ENCODE measurements around the gene JAK3.

Gene JAK3

DNA sequence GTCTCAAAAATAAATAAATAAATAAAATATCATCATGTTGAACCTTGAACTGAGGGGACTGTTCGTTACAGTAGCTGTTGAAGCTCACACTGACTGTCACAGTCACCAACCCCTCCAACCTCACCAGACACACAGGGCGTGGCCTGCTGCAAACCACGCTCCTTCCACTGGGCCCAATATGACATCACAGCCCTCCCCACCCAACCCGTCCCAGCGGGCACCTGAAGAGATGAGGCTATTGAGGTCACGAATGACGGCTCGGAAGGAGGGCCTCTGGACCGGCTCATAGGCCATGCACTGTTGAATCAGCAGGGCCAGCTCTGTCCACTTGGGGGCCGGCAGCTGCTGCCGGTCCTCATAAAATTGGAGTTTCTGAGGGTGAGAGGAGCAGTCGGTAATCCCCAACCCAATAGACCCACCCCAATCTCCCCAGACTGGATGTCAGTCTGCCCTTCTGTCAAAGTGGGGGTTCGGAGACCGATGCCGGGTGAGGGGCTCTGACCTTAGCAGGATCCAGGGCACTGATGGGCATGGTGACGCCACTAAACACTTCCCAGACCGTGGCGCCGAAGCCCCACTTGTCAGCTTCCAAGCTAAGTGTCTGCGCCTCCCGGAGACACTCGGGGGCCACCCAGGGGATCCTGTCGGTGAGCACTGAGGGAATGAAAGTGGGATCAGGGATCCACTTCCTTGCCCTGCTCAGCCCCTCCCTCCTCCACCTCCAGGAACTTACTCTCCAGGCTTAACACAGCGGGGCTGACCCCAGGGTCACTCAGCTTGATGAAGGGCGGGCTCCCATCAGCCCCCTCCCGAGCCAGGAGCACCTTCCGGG lies 13.2 kb downstream of the JAK3 start:
- H3K27me3 Mint-ChIP-seq: no peaks in the 10 kb centered on the region
- DNase-seq (no peak), ATAC-seq (peak; percentile 35)
- H3K27ac Mint-ChIP-seq: peak overlapping the region; percentile 40 to 75
- no peak overlapping the region for H3K4me3 Mint-ChIP-seq
- peaks cover 27% of the 10 kb centered on the region for H3K4me1 Mint-ChIP-seq
- no peaks in the 10 kb centered on the region for H3K9me3 Mint-ChIP-seq

DNA sequence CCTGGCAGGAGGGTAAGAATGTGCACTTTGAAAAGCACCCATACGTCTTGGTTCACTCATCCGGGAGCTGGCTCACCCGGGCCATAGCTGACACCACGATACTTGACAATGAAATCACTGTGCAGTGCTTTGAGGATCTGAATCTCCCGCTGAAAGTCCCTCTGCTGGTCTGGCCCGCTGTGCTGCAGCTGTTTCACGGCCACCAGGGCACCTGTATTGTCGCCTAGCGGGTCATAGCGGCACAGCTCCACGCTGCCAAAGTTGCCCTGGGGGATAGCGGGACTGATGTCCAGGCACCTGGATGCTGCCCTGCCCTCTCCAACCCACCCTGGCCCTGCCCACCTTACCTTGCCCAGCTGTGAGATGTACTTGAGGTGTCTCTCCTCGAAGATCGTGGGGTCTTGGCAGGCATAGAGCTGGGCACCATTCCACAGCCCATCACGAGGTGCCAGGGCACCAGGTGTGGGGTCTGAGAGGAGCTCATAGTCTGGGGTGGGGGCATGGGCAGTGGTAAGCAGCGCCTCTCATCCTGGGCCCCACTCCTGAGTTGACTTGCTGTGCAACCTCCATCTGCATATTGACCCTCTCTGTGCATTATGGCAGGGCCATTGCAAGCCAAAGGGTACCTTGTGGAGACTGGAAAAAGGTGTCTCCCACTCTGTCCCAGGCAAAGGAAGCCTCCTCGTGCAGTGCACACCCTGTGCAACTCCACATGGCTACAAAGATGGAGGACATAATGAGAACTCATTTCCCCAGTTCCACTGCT lies 15.2 kb downstream of the JAK3 start:
- DNase-seq (no peak), ATAC-seq (no peak)
- peaks cover 28% of the 10 kb centered on the region for H3K4me1 Mint-ChIP-seq
- H3K27me3 Mint-ChIP-seq: no peaks in the 10 kb centered on the region
- no peak overlapping the region for H3K27ac Mint-ChIP-seq
- no peak overlapping the region for H3K4me3 Mint-ChIP-seq
- no peaks in the 10 kb centered on the region for H3K9me3 Mint-ChIP-seq

DNA sequence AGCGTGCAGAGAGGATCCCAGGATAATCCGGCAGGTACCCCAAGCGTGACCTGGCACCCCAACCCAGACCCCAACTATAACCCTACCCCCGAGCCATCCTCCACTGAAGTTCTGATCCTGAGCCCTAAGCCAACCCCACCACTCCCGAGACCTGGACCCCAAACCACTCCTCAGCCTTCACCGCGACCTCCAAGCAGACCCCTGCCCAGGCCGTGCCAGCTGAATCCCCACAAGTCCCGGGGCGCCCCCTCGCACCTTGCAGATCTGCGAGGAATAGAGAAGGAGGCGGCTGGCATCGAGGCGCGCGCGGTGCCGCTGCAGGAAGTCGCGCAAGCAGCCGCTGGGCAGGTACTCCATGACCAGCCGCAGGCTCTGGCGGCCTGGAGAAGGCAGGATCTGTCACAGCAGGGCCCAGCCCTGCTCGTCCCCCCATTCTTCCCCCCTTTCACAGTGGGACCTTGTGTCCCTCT lies 16.3 kb downstream of the JAK3 start:
- DNase-seq (no peak), ATAC-seq (no peak)
- Mint-ChIP-seq H3K27me3 (no peaks in the 10 kb centered on the region), H3K27ac (no peak overlapping the region), H3K4me1 (peaks cover 24% of the 10 kb centered on the region), H3K9me3 (no peaks in the 10 kb centered on the region), H3K4me3 (no peak overlapping the region)

DNA sequence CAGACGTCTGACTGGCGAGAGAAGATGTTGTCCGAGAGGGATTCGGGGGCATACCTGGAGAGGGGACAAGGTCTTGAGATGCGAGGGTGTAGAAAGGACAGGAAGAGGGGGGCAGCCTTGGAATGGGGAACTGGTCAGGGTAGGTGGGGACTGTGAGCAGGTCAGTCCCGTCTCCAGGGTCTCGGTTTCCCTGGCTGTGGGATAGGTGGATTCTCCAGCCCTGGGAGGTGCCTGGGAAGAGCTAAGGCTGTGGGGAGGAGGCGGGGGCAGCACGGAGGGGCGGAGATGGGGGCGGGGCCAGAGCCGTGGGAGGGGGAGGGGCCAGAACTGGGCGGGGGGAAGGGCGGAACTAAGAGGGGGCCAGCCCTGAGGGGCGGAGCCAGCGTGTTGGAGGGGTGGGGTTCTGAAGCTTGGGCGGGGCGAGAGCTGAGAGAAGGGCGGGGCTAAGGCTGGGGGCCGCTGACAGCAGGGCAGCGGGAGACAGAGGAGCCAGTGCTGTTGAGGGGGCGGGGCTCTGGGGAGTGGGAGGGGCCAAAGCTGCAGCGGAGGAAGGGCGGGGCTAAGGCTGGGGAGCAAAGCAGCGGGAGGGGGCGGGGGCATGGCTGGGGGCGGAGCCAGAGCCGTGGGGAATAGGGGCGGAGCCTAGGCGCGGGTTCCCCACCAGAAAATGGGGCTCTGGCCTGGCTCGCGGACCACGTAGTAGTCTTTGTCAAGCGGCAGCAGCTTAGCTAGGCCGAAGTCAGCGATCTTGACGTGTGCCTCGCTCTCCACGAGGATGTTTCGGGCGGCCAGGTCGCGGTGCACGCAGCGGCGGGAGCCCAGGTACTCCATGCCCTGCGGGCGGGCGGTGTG lies 17.0 kb downstream of the JAK3 start:
- peak; percentile 43 to 53 for DNase-seq
- Mint-ChIP-seq H3K27me3 (no peaks in the 10 kb centered on the region), H3K4me1 (peaks cover 17% of the 10 kb centered on the region), H3K9me3 (no peaks in the 10 kb centered on the region), H3K27ac (peak overlapping the region in 1 of 2 donors; percentile 45), H3K4me3 (no peak overlapping the region)
- ATAC-seq: peak; percentile 63

DNA sequence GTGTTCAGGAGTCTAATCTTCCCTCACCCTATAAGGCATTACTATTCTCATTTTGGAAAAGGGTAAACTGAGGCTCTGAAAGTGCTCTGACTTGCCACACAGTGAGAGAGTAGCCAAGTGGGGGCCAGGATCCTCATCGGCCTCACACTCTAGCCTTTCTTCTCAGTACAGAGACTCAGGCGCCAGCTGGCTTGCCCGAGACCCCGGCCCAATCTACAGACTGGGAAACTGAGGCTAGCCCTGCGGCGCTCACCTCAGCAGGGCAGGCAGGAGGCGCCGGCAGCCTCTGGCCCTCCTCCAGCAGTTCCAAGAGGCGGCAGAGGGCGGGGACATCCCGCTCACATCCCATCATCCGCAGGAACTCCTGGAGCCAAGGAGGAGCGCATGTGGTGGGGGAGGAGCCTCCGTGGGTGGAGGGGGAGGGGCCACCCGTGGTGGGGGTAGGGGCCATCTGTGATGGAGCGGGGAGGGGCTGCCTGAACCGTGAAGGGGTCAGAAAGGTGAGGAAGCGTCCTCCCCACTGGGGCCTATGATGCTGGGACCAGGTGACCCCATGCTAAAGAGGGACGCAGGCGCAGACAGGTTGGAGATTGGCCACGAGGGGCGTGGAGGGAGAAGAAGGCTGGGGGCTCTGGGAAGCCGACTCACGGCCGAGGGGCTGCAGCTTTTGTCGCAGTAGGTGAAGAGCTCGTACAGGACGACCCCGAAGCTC lies 17.8 kb downstream of the JAK3 start:
- peaks cover 11% of the 10 kb centered on the region for H3K4me1 Mint-ChIP-seq
- peak overlapping the region in 1 of 2 donors; percentile 45 for H3K27ac Mint-ChIP-seq

DNA sequence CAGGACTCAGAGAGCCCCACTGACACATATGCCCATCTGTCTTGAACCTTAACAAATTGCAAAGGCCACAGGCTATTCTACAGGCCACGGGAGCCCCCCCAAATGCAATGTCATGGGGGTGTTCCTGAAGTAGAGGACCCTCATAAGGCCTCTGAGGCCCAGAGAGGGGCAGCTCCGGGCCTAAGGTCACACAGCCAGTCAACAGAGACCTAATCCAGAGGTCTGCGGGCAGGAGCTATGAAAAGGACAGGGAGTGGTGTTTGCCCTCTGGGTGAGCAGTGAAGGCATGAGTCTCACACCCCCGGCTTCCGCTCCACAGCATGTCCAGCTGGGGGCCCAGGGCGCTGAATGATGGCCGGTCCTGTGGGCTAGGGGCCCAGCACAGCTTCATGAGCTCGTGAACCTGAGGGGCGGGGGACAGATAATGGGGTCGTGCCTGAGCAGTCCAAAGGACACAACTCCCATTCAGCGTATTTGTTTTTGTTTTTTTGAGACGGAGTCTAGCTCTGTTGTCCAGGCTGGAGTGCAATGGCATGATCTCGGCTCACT lies 21.2 kb downstream of the JAK3 start:
- peaks cover 11% of the 10 kb centered on the region for H3K4me1 Mint-ChIP-seq
- no peak overlapping the region for H3K27ac Mint-ChIP-seq
- no peak for ATAC-seq
- no peak overlapping the region for H3K4me3 Mint-ChIP-seq
- H3K27me3 Mint-ChIP-seq: no peaks in the 10 kb centered on the region
- DNase-seq: no peak
- no peaks in the 10 kb centered on the region for H3K9me3 Mint-ChIP-seq

More for the DNA sequence above, 17.8 kb downstream of the JAK3 start:
- Mint-ChIP-seq H3K27me3 (no peaks in the 10 kb centered on the region), H3K9me3 (no peaks in the 10 kb centered on the region), H3K4me3 (no peak overlapping the region)
- DNase-seq (no peak), ATAC-seq (no peak)

DNA sequence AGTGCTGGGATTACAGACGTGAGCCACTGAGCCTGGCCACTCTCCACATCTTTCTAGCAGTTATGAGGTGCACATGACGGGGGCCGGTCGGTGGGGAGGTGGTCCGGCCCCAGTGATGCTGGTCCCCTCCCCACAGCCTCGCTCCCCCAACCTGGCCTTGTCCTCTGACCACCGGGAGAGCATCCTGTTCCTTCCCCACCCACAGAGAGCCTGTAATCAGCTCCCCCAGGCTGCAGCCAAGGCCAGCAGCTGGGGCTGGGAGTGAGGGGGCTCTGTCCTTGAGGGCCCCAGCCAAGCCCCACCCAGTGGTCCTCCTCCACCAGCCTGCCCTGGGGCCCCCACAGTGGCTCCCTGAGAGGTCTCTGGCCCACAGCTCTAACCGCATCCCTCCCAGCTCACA lies 23.4 kb downstream of the JAK3 start:
- no peaks in the 10 kb centered on the region for H3K27me3 Mint-ChIP-seq
- no peak overlapping the region for H3K27ac Mint-ChIP-seq
- no peaks in the 10 kb centered on the region for H3K9me3 Mint-ChIP-seq
- no peak overlapping the region for H3K4me3 Mint-ChIP-seq
- H3K4me1 Mint-ChIP-seq: peaks cover 6% of the 10 kb centered on the region
- DNase-seq (no peak), ATAC-seq (peak; percentile 29)

DNA sequence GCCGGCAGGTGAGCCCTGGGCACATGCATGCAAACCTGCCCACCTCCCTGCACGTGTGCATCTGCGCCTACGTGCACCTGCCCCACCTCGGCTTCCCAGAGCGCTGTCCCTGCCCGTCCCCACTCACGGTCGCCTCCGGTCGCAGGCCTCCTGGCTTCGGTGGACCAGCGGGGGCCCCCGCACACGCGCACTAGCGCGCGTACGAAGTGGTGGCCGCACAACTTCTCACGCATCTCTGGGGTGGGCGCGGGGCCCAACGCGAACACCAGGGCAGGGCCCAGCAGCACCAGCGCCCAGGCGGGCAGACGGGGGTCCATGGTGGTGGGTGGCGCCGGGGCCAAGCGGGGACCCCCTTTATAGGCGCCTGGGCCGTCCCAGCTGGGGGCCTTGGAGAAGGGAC lies 26.6 kb downstream of the JAK3 start, which contains the start of gene INSL3:
INSL3 (minus strand) TSS at position 330 of the 400 bp plus-strand sequence; CDS start at position 317, 13 bp downstream.
- H3K4me1 Mint-ChIP-seq: no peaks in the 10 kb centered on the region
- no peaks in the 10 kb centered on the region for H3K9me3 Mint-ChIP-seq
- no peaks in the 10 kb centered on the region for H3K27me3 Mint-ChIP-seq
- DNase-seq: no peak
- H3K27ac Mint-ChIP-seq: peak within 1 kb of the TSS in 1 of 2 donors; percentile 19
- no peak within 1 kb of the TSS for H3K4me3 Mint-ChIP-seq
- peak; percentile 53 for ATAC-seq

DNA sequence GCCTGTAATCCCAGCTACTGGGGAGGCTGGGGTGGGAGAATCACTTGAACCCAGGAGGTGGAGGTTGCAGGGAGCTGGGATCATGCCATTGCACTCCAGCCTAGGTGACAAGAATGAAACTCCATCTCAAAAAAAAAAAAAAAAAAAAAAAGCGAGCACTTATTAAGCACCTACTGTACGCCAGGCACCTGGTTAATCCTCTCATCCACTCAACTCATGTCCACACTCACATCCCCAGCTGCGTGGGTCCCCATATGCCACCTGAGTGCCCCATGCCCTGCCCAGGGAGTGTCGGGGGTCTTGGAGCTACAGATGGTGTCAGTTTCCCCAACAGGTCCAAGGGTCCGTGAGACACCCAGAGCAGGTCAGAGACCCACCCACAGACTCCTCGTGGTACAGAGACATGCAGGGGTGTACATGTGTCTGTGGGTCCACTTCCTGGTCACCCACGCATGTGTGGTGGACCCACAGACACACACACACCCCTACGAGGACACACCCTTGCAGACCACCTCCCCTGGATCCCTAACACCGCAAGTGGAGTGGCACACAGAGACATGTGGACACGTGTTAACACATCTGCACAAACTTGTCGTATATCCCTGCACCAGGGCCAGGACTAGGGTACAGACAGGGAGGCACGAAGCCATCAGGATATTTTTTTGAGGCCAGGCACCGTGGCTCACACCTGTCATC lies 30.0 kb downstream of the JAK3 start:
- peaks cover 5% of the 10 kb centered on the region for H3K4me1 Mint-ChIP-seq
- H3K4me3 Mint-ChIP-seq: no peak overlapping the region
- no peak overlapping the region for H3K27ac Mint-ChIP-seq
- H3K27me3 Mint-ChIP-seq: no peaks in the 10 kb centered on the region
- H3K9me3 Mint-ChIP-seq: no peaks in the 10 kb centered on the region
- ATAC-seq (no peak), DNase-seq (no peak)

DNA sequence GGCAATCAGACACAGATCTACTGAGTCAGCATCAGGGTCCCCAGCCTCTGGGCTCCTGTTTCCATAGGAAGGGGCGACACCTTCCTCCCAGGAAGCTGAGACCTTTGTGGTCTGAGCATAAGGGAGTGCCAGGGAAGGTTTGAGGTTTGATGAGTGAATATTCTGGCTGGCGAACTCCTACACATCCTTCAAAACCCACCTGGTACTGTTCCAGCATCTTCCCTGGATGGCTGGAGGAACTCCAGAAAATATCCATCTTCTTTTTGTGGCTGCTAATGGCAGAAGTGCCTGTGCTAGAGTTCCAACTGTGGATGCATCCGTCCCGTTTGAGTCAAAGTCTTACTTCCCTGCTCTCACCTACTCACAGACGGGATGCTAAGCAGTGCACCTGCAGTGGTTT lies 35.7 kb downstream of the JAK3 start:
- no peak for DNase-seq
- Mint-ChIP-seq H3K27me3 (no peaks in the 10 kb centered on the region), H3K27ac (no peak overlapping the region), H3K4me1 (peaks cover 19% of the 10 kb centered on the region), H3K4me3 (no peak overlapping the region), H3K9me3 (no peaks in the 10 kb centered on the region)
- no peak for ATAC-seq

DNA sequence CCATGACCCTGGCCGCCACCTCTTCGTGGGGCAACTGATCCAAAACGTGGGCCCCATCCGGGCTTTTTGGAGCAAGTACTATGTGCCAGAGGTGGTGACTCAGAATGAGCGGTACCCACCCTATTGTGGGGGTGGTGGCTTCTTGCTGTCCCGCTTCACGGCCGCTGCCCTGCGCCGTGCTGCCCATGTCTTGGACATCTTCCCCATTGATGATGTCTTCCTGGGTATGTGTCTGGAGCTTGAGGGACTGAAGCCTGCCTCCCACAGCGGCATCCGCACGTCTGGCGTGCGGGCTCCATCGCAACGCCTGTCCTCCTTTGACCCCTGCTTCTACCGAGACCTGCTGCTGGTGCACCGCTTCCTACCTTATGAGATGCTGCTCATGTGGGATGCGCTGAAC lies 36.1 kb downstream of the JAK3 start:
- H3K4me1 Mint-ChIP-seq: peaks cover 24% of the 10 kb centered on the region
- H3K4me3 Mint-ChIP-seq: no peak overlapping the region
- ATAC-seq (no peak), DNase-seq (no peak)
- H3K9me3 Mint-ChIP-seq: no peaks in the 10 kb centered on the region
- no peaks in the 10 kb centered on the region for H3K27me3 Mint-ChIP-seq
- no peak overlapping the region for H3K27ac Mint-ChIP-seq

DNA sequence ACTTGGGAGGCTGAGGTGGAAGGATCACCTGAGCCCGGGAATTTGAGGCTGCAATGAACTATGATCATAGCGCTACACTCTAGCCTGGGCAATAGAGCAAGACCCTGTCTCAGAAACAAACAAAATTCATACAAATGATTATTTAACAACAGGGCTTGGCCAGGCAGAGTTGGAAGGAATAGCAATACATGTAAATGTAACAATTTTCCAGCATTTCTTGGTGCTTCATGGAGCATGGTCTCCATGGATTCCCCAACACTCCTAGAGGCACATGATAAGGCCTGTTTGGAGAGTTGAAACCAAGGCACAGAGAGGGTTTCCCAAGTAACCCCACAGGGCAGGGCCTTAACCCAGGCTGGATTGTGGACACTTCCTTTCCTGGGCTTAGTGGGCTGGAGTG lies 36.7 kb downstream of the JAK3 start:
- no peaks in the 10 kb centered on the region for H3K27me3 Mint-ChIP-seq
- H3K27ac Mint-ChIP-seq: no peak overlapping the region
- DNase-seq (no peak), ATAC-seq (no peak)
- H3K9me3 Mint-ChIP-seq: no peaks in the 10 kb centered on the region
- peaks cover 27% of the 10 kb centered on the region for H3K4me1 Mint-ChIP-seq
- no peak overlapping the region for H3K4me3 Mint-ChIP-seq

DNA sequence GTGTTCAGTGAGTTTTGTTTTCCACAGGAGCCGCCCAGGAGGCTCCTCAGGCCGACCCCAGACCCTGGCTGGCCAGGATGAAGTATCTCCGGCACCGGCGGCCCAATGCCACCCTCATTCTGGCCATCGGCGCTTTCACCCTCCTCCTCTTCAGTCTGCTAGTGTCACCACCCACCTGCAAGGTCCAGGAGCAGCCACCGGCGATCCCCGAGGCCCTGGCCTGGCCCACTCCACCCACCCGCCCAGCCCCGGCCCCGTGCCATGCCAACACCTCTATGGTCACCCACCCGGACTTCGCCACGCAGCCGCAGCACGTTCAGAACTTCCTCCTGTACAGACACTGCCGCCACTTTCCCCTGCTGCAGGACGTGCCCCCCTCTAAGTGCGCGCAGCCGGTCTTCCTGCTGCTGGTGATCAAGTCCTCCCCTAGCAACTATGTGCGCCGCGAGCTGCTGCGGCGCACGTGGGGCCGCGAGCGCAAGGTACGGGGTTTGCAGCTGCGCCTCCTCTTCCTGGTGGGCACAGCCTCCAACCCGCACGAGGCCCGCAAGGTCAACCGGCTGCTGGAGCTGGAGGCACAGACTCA lies 40.0 kb downstream of the JAK3 start:
- H3K4me3 Mint-ChIP-seq: peak overlapping the region; percentile 32 to 78
- H3K27me3 Mint-ChIP-seq: no peaks in the 10 kb centered on the region
- ATAC-seq: peak; percentile 58
- H3K27ac Mint-ChIP-seq: no peak overlapping the region
- H3K9me3 Mint-ChIP-seq: no peaks in the 10 kb centered on the region
- DNase-seq: no peak
- peaks cover 31% of the 10 kb centered on the region for H3K4me1 Mint-ChIP-seq

DNA sequence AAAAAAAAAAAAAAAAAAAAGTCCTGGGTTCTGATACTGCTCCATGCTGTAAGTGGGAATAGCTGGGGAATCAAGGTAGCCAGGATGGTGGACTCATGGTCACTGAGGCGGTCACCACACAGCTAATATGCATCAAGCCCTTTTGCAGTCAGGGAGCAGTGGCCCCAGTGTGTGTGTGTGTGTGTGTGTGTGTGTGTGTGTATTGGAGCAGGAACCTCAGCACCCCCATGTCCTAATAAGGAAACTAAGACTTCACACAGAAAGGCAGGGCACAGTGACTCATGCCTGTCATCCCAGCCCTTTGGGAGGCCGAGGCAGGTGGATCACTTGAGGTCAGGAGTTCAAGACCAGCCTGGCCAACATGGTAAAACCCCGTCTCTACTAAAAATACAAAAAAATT lies 40.8 kb downstream of the JAK3 start:
- Mint-ChIP-seq H3K9me3 (no peaks in the 10 kb centered on the region), H3K27me3 (no peaks in the 10 kb centered on the region), H3K4me3 (peak overlapping the region; percentile 51 to 80), H3K27ac (peak overlapping the region; percentile 20 to 90), H3K4me1 (peaks cover 36% of the 10 kb centered on the region)
- DNase-seq (no peak), ATAC-seq (peak; percentile 40)
